Measurements from ENCODE around the gene CRB3. TPM values are rescaled to one million over a fixed set of nuclear protein-coding genes. Genes with fewer than 3 reads are reported as not detected.
A peak's percentile ranks its signal among the peaks of the same experiment; 100 is the strongest.

CRB3 gene
- total and polyA plus RNA-seq, 8 donors = 7.6 to 203 (median 49.0) TPM

- Histone ChIP-seq H3K36me3 (peaks cover 4 to 53% (median 24%) of the 10 kb centered on the region in 4 donors), H3K27ac (no peak overlapping the region), H3K4me3 (no peak overlapping the region), H3K27me3 (peaks cover 0 to 14% (median 1%) of the 10 kb centered on the region in 3 donors), H3K4me1 (peaks cover 4 to 23% (median 7%) of the 10 kb centered on the region in 4 donors), H3K9me3 (no peaks in the 10 kb centered on the region)
- intact Hi-C loops (cut with DNase I; ENCODE audit: low total_unique reads) = no loop called here
- no peak for TF ChIP-seq EP300 (IDR thresholded peaks at IDR 0.05)
- no peak for TF ChIP-seq POLR2A (IDR thresholded peaks at IDR 0.05)
- no peak for TF ChIP-seq POLR2AphosphoS5 (IDR thresholded peaks at IDR 0.05)
- TF ChIP-seq, protein P1, sequence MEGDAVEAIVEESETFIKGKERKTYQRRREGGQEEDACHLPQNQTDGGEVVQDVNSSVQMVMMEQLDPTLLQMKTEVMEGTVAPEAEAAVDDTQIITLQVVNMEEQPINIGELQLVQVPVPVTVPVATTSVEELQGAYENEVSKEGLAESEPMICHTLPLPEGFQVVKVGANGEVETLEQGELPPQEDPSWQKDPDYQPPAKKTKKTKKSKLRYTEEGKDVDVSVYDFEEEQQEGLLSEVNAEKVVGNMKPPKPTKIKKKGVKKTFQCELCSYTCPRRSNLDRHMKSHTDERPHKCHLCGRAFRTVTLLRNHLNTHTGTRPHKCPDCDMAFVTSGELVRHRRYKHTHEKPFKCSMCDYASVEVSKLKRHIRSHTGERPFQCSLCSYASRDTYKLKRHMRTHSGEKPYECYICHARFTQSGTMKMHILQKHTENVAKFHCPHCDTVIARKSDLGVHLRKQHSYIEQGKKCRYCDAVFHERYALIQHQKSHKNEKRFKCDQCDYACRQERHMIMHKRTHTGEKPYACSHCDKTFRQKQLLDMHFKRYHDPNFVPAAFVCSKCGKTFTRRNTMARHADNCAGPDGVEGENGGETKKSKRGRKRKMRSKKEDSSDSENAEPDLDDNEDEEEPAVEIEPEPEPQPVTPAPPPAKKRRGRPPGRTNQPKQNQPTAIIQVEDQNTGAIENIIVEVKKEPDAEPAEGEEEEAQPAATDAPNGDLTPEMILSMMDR (IDR thresholded peaks at IDR 0.05) = no peak
- WGBS, 5 donors = 70 to 75% (median 74%) methylated on average over 8 of the region's 8 CpGs
- no peak for DNase-seq
Measured at GRCh38 chr19:6470173-6470572, 6.1 kb downstream of the CRB3 start.

GRCh38 chr19:6471076-6471475 is 7.0 kb downstream of the CRB3 start:
- H3K4me1 ChIP-seq = peaks cover 8 to 23% (median 10%) of the 10 kb centered on the region in 4 donors
- TF ChIP-seq EP300 (IDR thresholded peaks at IDR 0.05) (no peak), POLR2A (IDR thresholded peaks at IDR 0.05) (no peak), POLR2AphosphoS5 (IDR thresholded peaks at IDR 0.05) (no peak)
- TF ChIP-seq, protein P1 (IDR thresholded peaks at IDR 0.05) = no peak
- intact Hi-C loops (cut with DNase I; ENCODE audit: low total_unique reads) = no loop called here
- H3K4me3 ChIP-seq = no peak overlapping the region
- no peak overlapping the region for H3K27ac ChIP-seq
- no peak for DNase-seq
- peaks cover 4 to 59% (median 24%) of the 10 kb centered on the region in 4 donors for H3K36me3 ChIP-seq
- H3K9me3 ChIP-seq = no peaks in the 10 kb centered on the region
- peaks cover 0 to 19% (median 8%) of the 10 kb centered on the region in 3 donors for H3K27me3 ChIP-seq
- 66 to 80% (median 77%) methylated on average over 12 to 14 of the region's 14 CpGs for WGBS, 5 donors

DNA sequence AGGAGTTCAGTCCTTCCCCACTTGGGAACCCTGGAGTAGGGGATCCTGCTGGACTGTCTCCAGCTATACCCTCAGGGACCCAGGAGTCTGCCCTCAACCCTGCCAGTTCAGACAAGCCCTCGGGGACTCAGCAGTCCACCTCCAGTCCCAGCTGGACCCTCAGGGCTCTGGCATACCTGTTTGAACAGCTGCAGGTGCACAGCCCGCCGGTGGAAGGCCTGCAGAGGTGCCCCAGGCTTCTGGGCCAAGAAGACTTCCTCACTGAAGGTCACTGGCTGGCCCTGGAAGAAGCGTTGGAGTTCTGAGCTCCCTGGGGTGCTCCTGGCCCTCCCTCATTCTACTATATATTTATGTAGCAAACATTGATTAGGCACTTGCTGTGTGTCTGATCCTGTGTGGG is 8.6 kb downstream of the CRB3 start:
- Histone ChIP-seq H3K4me1 (peaks cover 9 to 26% (median 19%) of the 10 kb centered on the region in 4 donors), H3K4me3 (no peak overlapping the region), H3K9me3 (no peaks in the 10 kb centered on the region), H3K27ac (peak overlapping the region in 2 of 5 donors; percentile 3 to 14), H3K27me3 (peaks cover 0 to 31% (median 19%) of the 10 kb centered on the region in 3 donors), H3K36me3 (peaks cover 0 to 42% (median 8%) of the 10 kb centered on the region in 4 donors)
- TF ChIP-seq POLR2AphosphoS5 (IDR thresholded peaks at IDR 0.05) (no peak), POLR2A (IDR thresholded peaks at IDR 0.05) (no peak), EP300 (IDR thresholded peaks at IDR 0.05) (no peak)
- TF ChIP-seq, protein P1 (IDR thresholded peaks at IDR 0.05) = no peak
- 39 to 55% (median 43%) methylated on average over 3 to 4 of the region's 4 CpGs for WGBS, 5 donors
- intact Hi-C loops (cut with DNase I; ENCODE audit: low total_unique reads) = no loop called here
- DNase-seq = no peak

- Histone ChIP-seq H3K27ac (no peak overlapping the region), H3K36me3 (peaks cover 0 to 33% (median under 1%) of the 10 kb centered on the region in 4 donors), H3K9me3 (no peaks in the 10 kb centered on the region), H3K4me1 (peaks cover 9 to 26% (median 19%) of the 10 kb centered on the region in 4 donors), H3K4me3 (no peak overlapping the region), H3K27me3 (peaks cover 0 to 40% (median 19%) of the 10 kb centered on the region in 3 donors)
- intact Hi-C loops (cut with DNase I; ENCODE audit: low total_unique reads) = no loop called here
- TF ChIP-seq EP300 (IDR thresholded peaks at IDR 0.05) = no peak
- no peak for TF ChIP-seq POLR2A (IDR thresholded peaks at IDR 0.05)
- no peak for TF ChIP-seq POLR2AphosphoS5 (IDR thresholded peaks at IDR 0.05)
- TF ChIP-seq, protein P1 (IDR thresholded peaks at IDR 0.05) = no peak
- 24 to 54% (median 30%) methylated on average over 9 of the region's 9 CpGs for WGBS, 5 donors
- peak; percentile 27 to 50 for DNase-seq
Measured at GRCh38 chr19:6473647-6474046, 9.6 kb downstream of the CRB3 start.

All from stomach (tissue), 9 donors.